Loucy (cell line): ENCODE data around the gene KRT17.

Source experiments
- CTCF ChIP-seq: fragments of 200-600 bp; sonication (generic); conservative IDR thresholded peaks from 2 replicates; pipeline ENCODE4 v1.5.1; 2014; ENCODE audit warnings: mild to moderate bottlenecking, antibody characterized with exemption, low read length
- EZH2phosphoT487 ChIP-seq: fragments of 200-600 bp; IDR thresholded peaks from 2 replicates; pipeline ENCODE4 v1.6.1; 2018; ENCODE audit warnings: antibody characterized with exemption, mild to moderate bottlenecking, moderate library complexity, borderline replicate concordance

GRCh38 chr17:41642252-41643156, 18.1 kb upstream of the KRT17 start:
- no peak for TF ChIP-seq CTCF
- no peak for TF ChIP-seq EZH2phosphoT487
